Tibial artery (tissue), 4 donors: ENCODE data around the gene PAQR5.
"Not testable (repeated sequence)": the region's sequence is repeated elsewhere in the genome, so short reads cannot be mapped to it uniquely, and the experiment has no call there.

Experiments used
- DNase-seq, 2 donors: peaks; one replicate each; pipeline ENCODE4 v3.0.0-alpha.2; 2019
- H3K27ac ChIP-seq, 2 donors: fragments of 200-600 bp; sonication (generic) in 1 of 2; 1 replicate in 1 of 2; 2 replicates in 1 of 2; pipeline ENCODE4 v1.5.1; 2018 to 2019; ENCODE audit warnings: mild to moderate bottlenecking in 1 of 2
- H3K27me3 ChIP-seq, 2 donors: fragments of 200-600 bp; sonication (generic) in 1 of 2; one replicate each; pipeline versions ENCODE4 v1.5.1 to v1.6.0; 2016 to 2019
- H3K36me3 ChIP-seq, 3 donors: fragments of 200-600 bp; sonication (generic) in 2 of 3; one replicate each; pipeline ENCODE4 v1.5.1; 2016 to 2019; ENCODE audit warnings: mild to moderate bottlenecking in 2 of 3
- H3K4me1 ChIP-seq, 4 donors: fragments of 200-600 bp; sonication (generic) in 2 of 4; 1 replicate in 3 of 4; 2 replicates in 1 of 4; pipeline ENCODE4 v1.5.1; 2016 to 2019
- H3K4me3 ChIP-seq, 2 donors: fragments of 200-600 bp; sonication (generic) in 1 of 2; 1 replicate in 1 of 2; 2 replicates in 1 of 2; pipeline ENCODE4 v1.5.1; 2018 to 2019; ENCODE audit warnings: mild to moderate bottlenecking in 2 of 2
- H3K9me3 ChIP-seq, 3 donors: fragments of 200-600 bp; sonication (generic) in 1 of 3; one replicate each; pipeline ENCODE4 v1.5.1; 2016 to 2019
- intact Hi-C: fragments of 100-400 bp; cut with DNase I; formaldehyde crosslinking; loops from one replicate; pipeline ENCODE4 v1.15.0; 2023; ENCODE audit warnings: low total_unique reads
- TF ChIP-seq, protein P1 (sequence below), 2 experiments: fragments of 200-600 bp in 1 of 2; fragments of 450-650 bp in 1 of 2; IDR thresholded peaks; one replicate each; pipeline ENCODE4 v1.5.1; 2017 to 2019; ENCODE audit warnings: antibody characterized with exemption in 2 of 2, mild to moderate bottlenecking in 1 of 2, moderate library complexity in 1 of 2

PAQR5 gene

DNA sequence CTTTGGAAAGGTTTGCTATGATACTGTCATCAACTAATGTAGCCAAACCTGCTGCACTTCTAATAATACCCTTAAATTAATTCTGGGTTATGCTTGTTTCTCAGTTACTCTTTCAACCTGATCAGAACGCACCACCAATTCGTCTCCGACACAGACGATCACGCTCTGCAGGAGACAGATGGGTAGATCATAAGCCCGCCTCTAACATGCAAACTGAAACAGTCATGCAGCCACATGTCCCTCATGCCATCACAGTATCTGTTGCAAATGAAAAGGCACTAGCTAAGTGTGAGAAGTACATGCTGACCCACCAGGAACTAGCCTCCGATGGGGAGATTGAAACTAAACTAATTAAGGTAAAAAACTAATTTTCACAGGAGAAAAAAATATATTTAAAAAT is 146.0 kb downstream of the PAQR5 start:
- H3K4me1 ChIP-seq: no peaks in the 10 kb centered on the region
- no peaks in the 10 kb centered on the region for H3K9me3 ChIP-seq
- no peak overlapping the region for H3K27ac ChIP-seq
- no peak for DNase-seq
- H3K27me3 ChIP-seq: no peaks in the 10 kb centered on the region
- peaks cover 0 to 6% (median 4%) of the 10 kb centered on the region in 3 donors for H3K36me3 ChIP-seq
- TF ChIP-seq, protein P1, sequence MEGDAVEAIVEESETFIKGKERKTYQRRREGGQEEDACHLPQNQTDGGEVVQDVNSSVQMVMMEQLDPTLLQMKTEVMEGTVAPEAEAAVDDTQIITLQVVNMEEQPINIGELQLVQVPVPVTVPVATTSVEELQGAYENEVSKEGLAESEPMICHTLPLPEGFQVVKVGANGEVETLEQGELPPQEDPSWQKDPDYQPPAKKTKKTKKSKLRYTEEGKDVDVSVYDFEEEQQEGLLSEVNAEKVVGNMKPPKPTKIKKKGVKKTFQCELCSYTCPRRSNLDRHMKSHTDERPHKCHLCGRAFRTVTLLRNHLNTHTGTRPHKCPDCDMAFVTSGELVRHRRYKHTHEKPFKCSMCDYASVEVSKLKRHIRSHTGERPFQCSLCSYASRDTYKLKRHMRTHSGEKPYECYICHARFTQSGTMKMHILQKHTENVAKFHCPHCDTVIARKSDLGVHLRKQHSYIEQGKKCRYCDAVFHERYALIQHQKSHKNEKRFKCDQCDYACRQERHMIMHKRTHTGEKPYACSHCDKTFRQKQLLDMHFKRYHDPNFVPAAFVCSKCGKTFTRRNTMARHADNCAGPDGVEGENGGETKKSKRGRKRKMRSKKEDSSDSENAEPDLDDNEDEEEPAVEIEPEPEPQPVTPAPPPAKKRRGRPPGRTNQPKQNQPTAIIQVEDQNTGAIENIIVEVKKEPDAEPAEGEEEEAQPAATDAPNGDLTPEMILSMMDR (IDR thresholded peaks at IDR 0.05): no peak
- intact Hi-C loops: no loop called here
- no peak overlapping the region for H3K4me3 ChIP-seq

DNA sequence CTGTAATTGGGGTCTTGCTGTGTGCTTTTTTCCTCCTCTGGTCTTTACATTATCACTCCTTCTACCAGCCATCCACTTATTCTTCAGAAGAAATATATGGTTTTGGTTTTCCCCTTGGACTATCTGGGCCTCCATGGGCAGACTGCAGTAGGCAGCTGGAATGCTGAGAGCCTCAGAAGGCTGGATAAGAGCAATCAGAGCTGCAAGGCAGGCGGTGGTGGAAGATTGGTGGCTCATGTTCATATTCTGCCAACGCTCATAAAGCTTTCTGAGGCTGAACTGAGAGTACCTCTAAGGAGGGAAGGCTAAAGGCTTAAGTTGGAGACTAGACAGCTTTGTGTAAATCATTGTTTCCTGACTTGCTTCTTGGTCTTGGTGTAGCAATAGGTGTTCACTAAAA is 148.2 kb downstream of the PAQR5 start:
- intact Hi-C loops: no loop called here
- H3K36me3 ChIP-seq: peaks cover 0 to 6% (median 4%) of the 10 kb centered on the region in 3 donors
- no peaks in the 10 kb centered on the region for H3K9me3 ChIP-seq
- H3K27me3 ChIP-seq: no peaks in the 10 kb centered on the region
- no peak overlapping the region for H3K4me3 ChIP-seq
- TF ChIP-seq, protein P1 (IDR thresholded peaks at IDR 0.05): no peak
- no peak for DNase-seq
- H3K4me1 ChIP-seq: peaks cover 0 to 10% (median 3%) of the 10 kb centered on the region in 4 donors
- no peak overlapping the region for H3K27ac ChIP-seq

- peaks cover 6 to 12% (median 10%) of the 10 kb centered on the region in 3 donors for H3K36me3 ChIP-seq
- H3K9me3 ChIP-seq, H3K4me3 ChIP-seq, H3K27me3 ChIP-seq, intact Hi-C loops, DNase-seq, H3K27ac ChIP-seq: not testable (repeated sequence)
- H3K4me1 ChIP-seq: peaks cover 0 to 26% (median 23%) of the 10 kb centered on the region in 4 donors
Measured at GRCh38 chr15:69450221-69450620, 151.5 kb downstream of the PAQR5 start.

DNA sequence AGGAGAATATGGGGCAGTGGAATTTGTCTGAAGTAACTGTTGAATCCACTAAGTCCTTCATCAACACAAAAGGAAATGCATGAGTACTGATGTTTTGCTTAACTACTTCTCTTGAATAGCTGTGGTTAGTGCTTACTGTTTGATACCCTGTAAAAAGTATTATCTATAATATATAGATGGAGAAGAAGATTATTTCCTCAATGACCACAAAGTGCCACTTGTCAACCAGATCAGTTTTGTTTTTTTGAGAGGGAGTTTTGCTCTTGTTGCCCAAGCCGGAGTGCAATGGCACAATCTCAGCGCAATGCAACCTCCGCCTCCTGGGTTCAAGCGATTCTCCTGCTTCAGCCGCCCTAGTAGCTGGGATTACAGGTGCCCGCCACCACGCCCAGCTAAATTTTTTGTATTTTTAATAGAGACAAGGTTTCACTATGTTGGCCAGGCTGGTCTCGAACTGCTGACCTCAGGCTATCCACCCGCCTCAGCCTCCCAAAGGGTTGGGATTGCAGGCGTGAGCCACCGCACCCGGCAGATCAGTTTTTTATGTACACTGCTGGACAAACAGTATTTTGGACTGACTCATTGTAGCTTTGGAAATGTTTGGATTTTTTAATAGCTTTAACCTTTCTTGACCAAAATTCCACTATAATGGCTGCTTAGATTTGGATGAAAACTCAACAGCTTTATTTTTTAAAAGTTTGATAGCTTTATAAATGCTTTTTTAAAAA is 152.4 kb downstream of the PAQR5 start:
- peaks cover 0 to 33% (median 31%) of the 10 kb centered on the region in 4 donors for H3K4me1 ChIP-seq
- intact Hi-C loops: no loop called here
- H3K27ac ChIP-seq: peak overlapping the region; percentile 89 to 91
- peaks cover 15 to 21% (median 19%) of the 10 kb centered on the region in 3 donors for H3K36me3 ChIP-seq
- no peaks in the 10 kb centered on the region for H3K27me3 ChIP-seq
- TF ChIP-seq, protein P1 (IDR thresholded peaks at IDR 0.05): no peak
- peak overlapping the region in 1 of 2 donors; percentile 86 for H3K4me3 ChIP-seq
- H3K9me3 ChIP-seq: no peaks in the 10 kb centered on the region
- DNase-seq: no peak

GRCh38 chr15:69451951-69452691 is 153.4 kb downstream of the PAQR5 start:
- Histone ChIP-seq H3K9me3 (no peaks in the 10 kb centered on the region), H3K27ac (peak overlapping the region; percentile 89 to 91), H3K4me3 (peak overlapping the region; percentile 85 to 86), H3K27me3 (no peaks in the 10 kb centered on the region), H3K36me3 (peaks cover 24 to 27% (median 25%) of the 10 kb centered on the region in 3 donors), H3K4me1 (peaks cover 0 to 33% (median 31%) of the 10 kb centered on the region in 4 donors)
- DNase-seq: no peak
- intact Hi-C loops: loop anchor here (2.0 kb wide), 1 partner anchor 37 kb away; the partner anchor contains the start of gene KIF23
- TF ChIP-seq, protein P1 (IDR thresholded peaks at IDR 0.05): no peak
